HepG2 (cell line): ENCODE data around the gene ZNF488. TPM values are rescaled to one million over a fixed set of nuclear protein-coding genes. Genes with fewer than 3 reads are reported as not detected.

Source experiments
- ATAC-seq: fragments of 200-7000 bp; cut with Tn5 transposase; 3 replicates; pipeline ENCODE4 v1.9.1; 2020; ENCODE audit warnings: mild to moderate bottlenecking, moderate library complexity
- BruUV-seq: library from RNA; stranded (reverse); fragments of 400-500 nt; replicated peaks from 2 replicates; lab custom pipeline; 2021; lab: Mats Ljungman, UMichigan
- CTCF ChIA-PET: fragments of 300-600 bp; formaldehyde crosslinking; extraction: SDS; loops from one replicate; lab custom pipeline; 2021; ENCODE audit warnings: low total read pairs, inconsistent platforms, low intra/inter-chr PET ratio; lab: Yijun Ruan, JAX
- POLR2A ChIA-PET: fragments of 350-600 bp; sonication (Branson Sonifier 250); formaldehyde crosslinking; loops from one replicate; lab custom pipeline; 2020; ENCODE audit warnings: antibody characterized with exemption, inconsistent platforms; lab: Yijun Ruan, JAX
- DNase-seq: peaks from one replicate; pipeline ENCODE4 v3.0.0-alpha.2; 2015; ENCODE audit warnings: low spot score
- FAIRE-seq: peaks from 3 replicates; lab custom pipeline; 2011; peaks lifted over from hg19 to GRCh38; lab: Jason Lieb, UNC
- H2AFZ ChIP-seq: one replicate; pipeline ENCODE4 v1.6.1; 2011; ENCODE audit warnings: low read length, inconsistent platforms
- H3K27ac ChIP-seq: fragments of 300-600 bp; 3 replicates; pipeline ENCODE4 v1.8.0; 2011; ENCODE audit warnings: mixed run types, mild to moderate bottlenecking, mixed read lengths, low read length, inconsistent platforms; ENCODE audit not compliant: insufficient read depth; ENCODE audit errors: extremely low read length
- H3K27me3 ChIP-seq, 2 experiments: fragments of 200-600 bp in 1 of 2; 2 replicates in 1 of 2; 3 replicates in 1 of 2; pipeline versions ENCODE4 v1.6.0 to v1.8.0; 2011; ENCODE audit warnings: low read length in 2 of 2, mild to moderate bottlenecking in 2 of 2, moderate library complexity in 2 of 2, inconsistent platforms in 1 of 2; ENCODE audit not compliant: insufficient read depth in 2 of 2, control insufficient read depth in 1 of 2
- H3K36me3 ChIP-seq, 2 experiments: fragments of 200-600 bp in 1 of 2; replicated peaks in 1 of 2; 2 replicates in 1 of 2; 3 replicates in 1 of 2; pipeline versions ENCODE4 v1.5.1 to v1.8.0; 2011; ENCODE audit warnings: low read length in 2 of 2, inconsistent platforms in 1 of 2; ENCODE audit not compliant: insufficient read depth in 2 of 2, control insufficient read depth in 1 of 2
- H3K4me1 ChIP-seq: 2 replicates; pipeline ENCODE4 v1.5.1; 2012; ENCODE audit warnings: low read length, inconsistent platforms; ENCODE audit not compliant: insufficient read depth
- H3K4me2 ChIP-seq: 2 replicates; pipeline ENCODE4 v1.6.0; 2011; ENCODE audit warnings: low read depth, low read length, inconsistent platforms
- H3K4me3 ChIP-seq, 3 experiments: fragments of 200-600 bp in 1 of 3; sonication (generic), shearing (Covaris generic) in 1 of 3; replicated peaks in 1 of 3; 2 replicates each; pipeline ENCODE4 v1.5.1; 2011 to 2016; ENCODE audit warnings: low read length in 3 of 3, inconsistent platforms in 2 of 3, low read depth in 2 of 3, mild to moderate bottlenecking in 2 of 3, control low read depth in 1 of 3, mixed read lengths in 1 of 3; ENCODE audit not compliant: insufficient read depth in 1 of 3
- H3K79me2 ChIP-seq: one replicate; pipeline ENCODE4 v1.6.1; 2011; ENCODE audit warnings: low read length, inconsistent platforms; ENCODE audit not compliant: insufficient read depth
- H3K9ac ChIP-seq: 2 replicates; pipeline ENCODE4 v1.6.0; 2011; ENCODE audit warnings: mild to moderate bottlenecking, low read depth, low read length, inconsistent platforms; ENCODE audit not compliant: insufficient read depth
- H3K9me3 ChIP-seq: 2 replicates; pipeline ENCODE4 v1.5.1; 2012; ENCODE audit warnings: mild to moderate bottlenecking, low read length
- H4K20me1 ChIP-seq: 2 replicates; pipeline ENCODE4 v1.6.0; 2011; ENCODE audit warnings: inconsistent platforms, mild to moderate bottlenecking, low read length, moderate library complexity; ENCODE audit not compliant: insufficient read depth
- ADNP ChIP-seq: sonication (generic); formaldehyde crosslinking; IDR thresholded peaks from 2 replicates; pipeline ENCODE4 v1.4.0; 2020; ENCODE audit warnings: missing genetic modification reagents
- ATRX ChIP-seq: sonication (generic); formaldehyde crosslinking; IDR thresholded peaks from 2 replicates; pipeline ENCODE4 v1.4.0; 2020; ENCODE audit warnings: missing genetic modification reagents, borderline replicate concordance
- BCL6 ChIP-seq: IDR thresholded peaks from 2 replicates; pipeline ENCODE4 v1.6.1; 2016; ENCODE audit warnings: missing genetic modification reagents, missing compliant biosample characterization
- EEA1 ChIP-seq: sonication (generic); formaldehyde crosslinking; IDR thresholded peaks from 2 replicates; pipeline ENCODE4 v1.5.1; 2020; ENCODE audit warnings: mild to moderate bottlenecking, missing genetic modification reagents, borderline replicate concordance
- HNF1B ChIP-seq: sonication (generic); formaldehyde crosslinking; IDR thresholded peaks from 2 replicates; pipeline ENCODE4 v1.5.1; 2020; ENCODE audit warnings: mild to moderate bottlenecking, moderate library complexity, missing genetic modification reagents
- HOMEZ ChIP-seq: IDR thresholded peaks from 2 replicates; pipeline ENCODE4 v1.6.1; 2016; ENCODE audit warnings: low read depth
- KAT2B ChIP-seq: fragments of 150-350 bp; IDR thresholded peaks from 2 replicates; pipeline ENCODE4 v1.6.1; 2014; ENCODE audit warnings: low read depth, low read length, borderline replicate concordance
- SMAD1 ChIP-seq: sonication (generic); formaldehyde crosslinking; IDR thresholded peaks from 2 replicates; pipeline ENCODE4 v1.4.0; 2020; ENCODE audit warnings: missing genetic modification reagents, low read depth, mild to moderate bottlenecking, borderline replicate concordance
- STAG1 ChIP-seq: sonication (generic); formaldehyde crosslinking; IDR thresholded peaks from 2 replicates; pipeline ENCODE4 v1.4.0; 2020; ENCODE audit warnings: missing genetic modification reagents
- ZFP41 ChIP-seq: sonication (generic); formaldehyde crosslinking; IDR thresholded peaks from 2 replicates; pipeline ENCODE4 v1.4.0; 2020; ENCODE audit warnings: mild to moderate bottlenecking, missing genetic modification reagents, borderline replicate concordance
- ZNF280D ChIP-seq: sonication (generic); formaldehyde crosslinking; IDR thresholded peaks from 2 replicates; pipeline ENCODE4 v1.5.1; 2020; ENCODE audit warnings: mild to moderate bottlenecking, missing genetic modification reagents
- ZNF34 ChIP-seq: sonication (generic); formaldehyde crosslinking; IDR thresholded peaks from 2 replicates; pipeline ENCODE4 v1.4.0; 2020; ENCODE audit warnings: mild to moderate bottlenecking, missing genetic modification reagents, borderline replicate concordance
- ZNF749 ChIP-seq: sonication (generic); formaldehyde crosslinking; IDR thresholded peaks from 2 replicates; pipeline ENCODE4 v1.8.0; 2022; ENCODE audit warnings: mild to moderate bottlenecking, missing genetic modification reagents, moderate library complexity, borderline replicate concordance
- WGBS: methylation state at CpG from one replicate; pipeline ENCODE4 v1.1.6; 2017; ENCODE audit warnings: low lambda C conversion rate; 5-methylcytosine and 5-hydroxymethylcytosine counted together
- in situ Hi-C: cut with HindIII; loops from 2 replicates; pipeline ENCODE4 v1.10.0; 2017; ENCODE audit warnings: low pct_unique_long_range_greater_than_20kb; ENCODE audit not compliant: extremely low pct_ligation_motif_present
- intact Hi-C: fragments of 100-400 bp; cut with micrococcal nuclease; formaldehyde crosslinking; loops from one replicate; pipeline ENCODE4 v1.10.0; 2022; ENCODE audit not compliant: unreplicated experiment
- polyA plus RNA-seq, 8 experiments: library from polyadenylated mRNA; depleted of rRNA in 3 of 8; stranded (reverse) in 7 of 8; unstranded in 1 of 8; fragments of >200 nt; fragmentation: Illumina TruSeq in 4 of 8; extraction: Trizol in 4 of 8; gene quantifications; 2 replicates each; pipeline versions ENCODE4 v1.2.1 to v1.2.3, GENCODE V29; 2011 to 2016; ENCODE audit warnings: low read depth in 4 of 8, missing spikeins in 1 of 8, mixed read lengths in 1 of 8; ENCODE audit not compliant: insufficient read depth in 1 of 8
- total RNA-seq, 5 experiments: library from RNA; depleted of rRNA; stranded (reverse); fragments of >200 nt; fragmentation: Illumina TruSeq; extraction: Trizol; gene quantifications; 2 replicates each; pipeline ENCODE4 v1.2.3, GENCODE V29; 2016; ENCODE audit warnings: low read depth in 1 of 5
- TF ChIP-seq, protein P1 (sequence below): sonication (generic); formaldehyde crosslinking; IDR thresholded peaks from 2 replicates; pipeline ENCODE4 v1.8.1; 2022; ENCODE audit warnings: low read depth, mild to moderate bottlenecking, missing genetic modification reagents

Gene ZNF488
- total and polyA plus RNA-seq, 2 of the 13 experiments (the other 11 are each of a cell fraction or from before 2014, with no cell fraction given), result 0.13 to 0.15 TPM

DNA sequence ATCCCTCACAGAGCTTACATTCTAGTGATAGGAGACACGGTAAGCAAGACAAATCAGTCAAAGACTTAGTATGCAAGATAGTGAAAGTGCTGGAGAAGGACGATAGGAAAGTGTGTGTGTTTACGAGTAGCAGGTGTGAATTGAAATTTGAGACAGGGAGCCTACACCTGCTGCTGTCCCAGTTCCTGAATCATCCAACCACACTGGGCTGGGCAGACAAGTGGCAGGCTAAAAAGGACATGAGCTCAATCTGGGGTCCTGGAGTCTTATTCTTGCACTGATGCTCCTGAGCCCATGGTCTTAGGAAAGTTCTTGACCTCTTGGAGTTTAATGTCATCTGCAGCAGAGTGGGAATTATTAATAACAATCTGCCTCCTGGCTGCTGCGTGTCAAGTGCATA lies 19.7 kb downstream of the ZNF488 start:
- CTCF ChIA-PET, result no interaction called here
- intact Hi-C loops (no loop called here), in situ Hi-C loops (no loop called here)
- H4K20me1 ChIP-seq, result no peaks in the 10 kb centered on the region
- WGBS, result 34% methylated on average over 3 of the region's 4 CpGs
- H3K79me2 ChIP-seq, result no peaks in the 10 kb centered on the region
- H3K4me3 ChIP-seq, result no peak overlapping the region
- no peak for DNase-seq
- H2AFZ ChIP-seq, result no peak overlapping the region
- BruUV-seq, result no TSS peak
- H3K9ac ChIP-seq, result no peak overlapping the region
- TF ChIP-seq ZNF34 (CRISPR knock-in tag), result no peak
- TF ChIP-seq BCL6 (CRISPR knock-in tag), result no peak
- TF ChIP-seq ZFP41 (CRISPR knock-in tag), result no peak
- TF ChIP-seq, protein P1, sequence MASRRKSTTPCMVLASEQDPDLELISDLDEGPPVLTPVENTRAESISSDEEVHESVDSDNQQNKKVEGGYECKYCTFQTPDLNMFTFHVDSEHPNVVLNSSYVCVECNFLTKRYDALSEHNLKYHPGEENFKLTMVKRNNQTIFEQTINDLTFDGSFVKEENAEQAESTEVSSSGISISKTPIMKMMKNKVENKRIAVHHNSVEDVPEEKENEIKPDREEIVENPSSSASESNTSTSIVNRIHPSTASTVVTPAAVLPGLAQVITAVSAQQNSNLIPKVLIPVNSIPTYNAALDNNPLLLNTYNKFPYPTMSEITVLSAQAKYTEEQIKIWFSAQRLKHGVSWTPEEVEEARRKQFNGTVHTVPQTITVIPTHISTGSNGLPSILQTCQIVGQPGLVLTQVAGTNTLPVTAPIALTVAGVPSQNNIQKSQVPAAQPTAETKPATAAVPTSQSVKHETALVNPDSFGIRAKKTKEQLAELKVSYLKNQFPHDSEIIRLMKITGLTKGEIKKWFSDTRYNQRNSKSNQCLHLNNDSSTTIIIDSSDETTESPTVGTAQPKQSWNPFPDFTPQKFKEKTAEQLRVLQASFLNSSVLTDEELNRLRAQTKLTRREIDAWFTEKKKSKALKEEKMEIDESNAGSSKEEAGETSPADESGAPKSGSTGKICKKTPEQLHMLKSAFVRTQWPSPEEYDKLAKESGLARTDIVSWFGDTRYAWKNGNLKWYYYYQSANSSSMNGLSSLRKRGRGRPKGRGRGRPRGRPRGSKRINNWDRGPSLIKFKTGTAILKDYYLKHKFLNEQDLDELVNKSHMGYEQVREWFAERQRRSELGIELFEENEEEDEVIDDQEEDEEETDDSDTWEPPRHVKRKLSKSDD, result no peak
- no peak for TF ChIP-seq HNF1B (CRISPR knock-in tag)
- TF ChIP-seq ZNF749 (CRISPR knock-in tag), result no peak
- no peak for TF ChIP-seq ATRX (CRISPR knock-in tag)
- TF ChIP-seq KAT2B, result no peak
- no peak for TF ChIP-seq HOMEZ
- TF ChIP-seq EEA1 (CRISPR knock-in tag), result no peak
- TF ChIP-seq ZNF280D (CRISPR knock-in tag), result no peak
- no peak for TF ChIP-seq ADNP (CRISPR knock-in tag)
- TF ChIP-seq STAG1 (CRISPR knock-in tag), result no peak
- no peak for TF ChIP-seq SMAD1 (CRISPR knock-in tag)
- TF ChIP-seq, all 625 proteins: peak for 0
- no peaks in the 10 kb centered on the region for H3K9me3 ChIP-seq
- no peaks in the 10 kb centered on the region for H3K36me3 ChIP-seq
- H3K27ac ChIP-seq, result no peak overlapping the region
- POLR2A ChIA-PET, result no interaction called here
- H3K4me2 ChIP-seq, result no peak overlapping the region
- H3K4me1 ChIP-seq, result peaks cover 10% of the 10 kb centered on the region; the same call in 1 of the 2 replicates
- ATAC-seq (no peak), FAIRE-seq (no peak)
- H3K27me3 ChIP-seq, result peaks cover 0 to 4% of the 10 kb centered on the region in 2 experiments; a peak in 3 of 5 replicates
